Measurements from ENCODE around the gene ACE.
"Not testable (repeated sequence)": the region's sequence is repeated elsewhere in the genome, so short reads cannot be mapped to it uniquely, and the experiment has no call there.

ACE gene

DNA sequence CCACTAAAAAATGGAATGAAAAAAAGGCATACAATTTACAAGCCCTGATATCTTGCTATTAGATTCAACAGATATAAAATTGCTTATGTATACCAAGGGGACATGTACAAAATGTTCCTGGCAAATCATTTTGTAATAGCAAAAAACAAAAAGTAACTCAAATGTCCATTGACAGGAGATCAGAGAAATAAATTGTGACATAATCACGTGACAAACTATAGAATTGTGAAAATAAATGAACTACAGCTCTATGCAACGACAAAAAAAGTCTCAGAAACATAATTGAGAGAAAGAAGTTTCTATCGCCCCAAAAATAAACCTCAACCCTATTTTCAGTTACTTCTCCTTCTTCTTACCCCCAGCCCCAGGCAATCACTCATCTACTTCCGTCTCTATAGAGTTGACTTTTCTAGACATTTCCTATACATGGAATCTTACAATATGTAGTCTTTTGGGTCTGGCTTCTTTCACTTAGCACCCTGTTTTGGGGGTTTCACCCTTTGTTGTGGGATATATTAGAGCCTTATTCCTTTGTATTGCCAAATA lies 12.1 kb upstream of the ACE start:
- CTCF ChIA-PET = interaction anchor here (0.6 kb wide), 1 partner anchor 521 kb away, joined by 4 read pairs; no protein-coding TSS in a partner anchor
- POLR2A ChIA-PET (ENCODE audit: low non-redundant PET) = no interaction called here
- H3K27ac ChIP-seq = no peak overlapping the region
- no peak for DNase-seq (ENCODE audit: low spot score)
- TF ChIP-seq, protein P1, sequence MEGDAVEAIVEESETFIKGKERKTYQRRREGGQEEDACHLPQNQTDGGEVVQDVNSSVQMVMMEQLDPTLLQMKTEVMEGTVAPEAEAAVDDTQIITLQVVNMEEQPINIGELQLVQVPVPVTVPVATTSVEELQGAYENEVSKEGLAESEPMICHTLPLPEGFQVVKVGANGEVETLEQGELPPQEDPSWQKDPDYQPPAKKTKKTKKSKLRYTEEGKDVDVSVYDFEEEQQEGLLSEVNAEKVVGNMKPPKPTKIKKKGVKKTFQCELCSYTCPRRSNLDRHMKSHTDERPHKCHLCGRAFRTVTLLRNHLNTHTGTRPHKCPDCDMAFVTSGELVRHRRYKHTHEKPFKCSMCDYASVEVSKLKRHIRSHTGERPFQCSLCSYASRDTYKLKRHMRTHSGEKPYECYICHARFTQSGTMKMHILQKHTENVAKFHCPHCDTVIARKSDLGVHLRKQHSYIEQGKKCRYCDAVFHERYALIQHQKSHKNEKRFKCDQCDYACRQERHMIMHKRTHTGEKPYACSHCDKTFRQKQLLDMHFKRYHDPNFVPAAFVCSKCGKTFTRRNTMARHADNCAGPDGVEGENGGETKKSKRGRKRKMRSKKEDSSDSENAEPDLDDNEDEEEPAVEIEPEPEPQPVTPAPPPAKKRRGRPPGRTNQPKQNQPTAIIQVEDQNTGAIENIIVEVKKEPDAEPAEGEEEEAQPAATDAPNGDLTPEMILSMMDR (conservative IDR thresholded peaks at IDR 0.05; ENCODE audit: low read depth) = no peak

DNA sequence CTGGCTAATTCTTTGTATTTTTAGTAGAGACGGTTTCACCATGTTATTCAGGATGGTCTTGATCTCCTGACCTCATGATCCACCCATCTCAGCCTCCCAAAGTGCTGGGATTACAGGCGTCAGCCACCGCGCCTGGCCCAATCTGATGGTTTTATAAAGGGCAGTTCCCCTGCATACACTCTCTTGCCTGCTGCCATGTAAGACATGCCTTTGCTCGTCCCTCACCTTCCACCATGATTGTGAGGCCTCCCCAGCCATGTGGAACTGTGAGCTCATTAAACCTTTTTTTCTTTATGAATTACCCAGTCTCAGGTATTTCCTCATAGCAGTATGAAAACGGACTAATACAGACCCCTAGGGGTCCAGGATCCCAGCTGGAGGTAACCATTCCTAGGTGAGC lies 8.8 kb upstream of the ACE start:
- CTCF ChIA-PET = interaction anchor here (0.6 to 0.8 kb wide), 2 partner anchors 31 to 33 kb away, joined by 3 to 4 read pairs; no protein-coding TSS in a partner anchor
- POLR2A ChIA-PET (ENCODE audit: low non-redundant PET); H3K27ac ChIP-seq; DNase-seq (ENCODE audit: low spot score): not testable (repeated sequence)

DNA sequence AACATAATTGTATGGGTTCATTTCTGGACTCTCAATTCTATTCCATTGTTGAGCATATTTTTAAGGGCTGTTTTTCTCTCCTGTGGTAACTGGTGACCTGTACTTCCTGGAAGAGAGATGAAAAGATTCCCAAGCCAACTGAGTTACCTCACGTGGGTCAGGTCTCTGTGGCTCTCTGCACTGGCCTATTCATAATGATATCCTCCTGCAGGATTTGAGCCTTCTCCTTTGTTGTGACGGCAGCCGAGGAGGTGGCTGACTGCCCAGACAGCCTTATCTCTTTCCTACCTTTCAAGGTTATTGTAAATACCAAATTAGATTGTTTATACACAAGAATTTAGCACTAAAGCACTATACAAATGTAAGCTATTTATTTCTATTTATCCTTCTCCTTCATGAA lies 2.7 kb upstream of the ACE start:
- no peak overlapping the region for H3K27ac ChIP-seq
- TF ChIP-seq, protein P1 (conservative IDR thresholded peaks at IDR 0.05; ENCODE audit: low read depth) = no peak
- CTCF ChIA-PET = no interaction called here
- DNase-seq (ENCODE audit: low spot score) = no peak
- POLR2A ChIA-PET (ENCODE audit: low non-redundant PET) = no interaction called here

DNA sequence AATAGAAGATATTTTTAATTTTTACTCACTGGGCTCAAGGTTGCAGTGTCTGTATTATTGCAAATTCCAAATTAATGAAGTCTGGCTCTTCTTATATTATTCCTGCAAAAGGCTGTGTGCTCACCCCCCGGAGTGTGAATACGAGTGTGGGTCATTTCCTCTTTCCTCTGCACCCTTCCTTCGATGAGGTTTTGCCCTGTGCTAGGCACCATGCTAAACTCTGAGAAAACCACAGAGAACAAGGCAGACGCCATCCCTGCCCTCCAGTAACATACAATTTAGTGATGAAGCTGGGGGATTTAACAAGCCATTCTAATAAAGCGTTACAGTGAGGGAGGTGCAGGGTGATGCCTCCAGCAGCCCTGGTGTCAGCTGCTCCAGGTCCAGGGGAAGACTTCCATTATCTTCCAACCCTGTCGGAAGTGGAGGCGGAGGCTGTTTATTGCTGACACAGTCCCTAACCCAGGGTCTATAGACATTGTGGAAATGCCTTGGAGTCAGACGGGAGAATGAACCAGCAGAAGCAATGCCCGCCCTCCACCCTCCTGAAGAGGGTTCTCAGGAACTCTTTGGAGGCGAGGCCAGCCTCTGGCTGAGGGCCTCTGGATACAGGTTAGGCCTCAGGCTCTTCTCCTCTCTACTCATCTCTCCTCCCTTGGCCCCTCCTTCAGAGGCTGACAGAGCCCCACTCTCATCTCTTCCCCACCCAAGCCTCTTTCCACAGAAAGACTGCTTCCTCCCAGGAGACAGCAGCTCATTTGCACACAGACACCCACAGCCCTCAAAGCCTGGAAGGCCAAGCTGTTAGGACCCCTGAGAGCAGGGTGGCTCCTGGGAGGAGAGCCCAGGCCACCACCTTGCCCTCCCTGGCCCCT lies 2.0 kb upstream of the ACE start:
- no peak overlapping the region for H3K27ac ChIP-seq
- ChIA-PET CTCF (no interaction called here), POLR2A (ENCODE audit: low non-redundant PET) (no interaction called here)
- TF ChIP-seq, protein P1 (conservative IDR thresholded peaks at IDR 0.05; ENCODE audit: low read depth) = no peak
- no peak for DNase-seq (ENCODE audit: low spot score)

DNA sequence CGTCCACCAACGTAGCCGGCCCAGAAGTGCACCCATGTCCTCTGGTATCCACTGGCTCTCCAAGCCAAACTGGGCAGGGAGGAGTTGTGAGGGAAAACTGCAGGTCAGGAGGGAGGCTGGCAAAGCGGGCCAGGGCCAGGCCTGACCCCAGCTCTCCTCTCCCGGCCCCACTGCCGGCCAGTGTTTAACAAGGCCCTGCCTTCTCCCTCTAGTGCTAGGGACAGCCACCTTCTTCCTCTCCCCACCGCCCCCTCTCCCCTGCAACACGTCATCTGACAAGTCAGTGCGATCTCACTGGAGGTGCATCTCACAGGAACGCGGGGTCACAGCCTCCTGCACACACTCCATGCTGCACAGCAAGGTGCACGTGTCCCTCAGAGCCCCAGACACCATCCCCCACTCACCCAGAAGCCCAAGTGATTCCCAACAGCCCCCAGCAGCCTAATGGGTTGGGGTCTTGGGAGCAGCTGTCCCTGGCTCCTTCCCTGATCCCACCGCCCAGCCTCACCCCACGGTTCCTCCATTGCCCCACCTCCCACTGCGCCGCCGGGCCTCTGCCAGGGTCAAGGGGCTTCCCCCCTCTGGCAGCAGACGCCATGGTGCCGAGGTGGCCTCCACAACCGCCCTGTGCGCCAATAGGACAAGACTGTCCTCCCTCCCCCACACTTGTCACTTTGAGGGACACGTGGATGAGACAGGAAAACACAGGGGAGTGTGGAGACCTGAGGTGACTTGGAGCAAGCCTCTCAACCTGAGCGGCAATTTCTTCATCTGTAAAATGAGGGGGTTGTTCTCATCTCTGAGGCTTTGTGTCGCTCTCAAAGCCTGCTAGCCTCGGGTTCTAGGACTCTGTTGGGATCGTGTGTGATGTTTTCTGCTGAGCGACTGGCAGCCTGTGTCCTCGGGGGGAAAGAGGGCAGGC lies 1.1 kb upstream of the ACE start:
- no peak for DNase-seq (ENCODE audit: low spot score)
- POLR2A ChIA-PET (ENCODE audit: low non-redundant PET) = no interaction called here
- CTCF ChIA-PET = interaction anchor here (1.0 to 4.4 kb wide), 2 partner anchors 40 to 50 kb away, joined by 3 to 60 read pairs; no protein-coding TSS in a partner anchor
- TF ChIP-seq, protein P1 (conservative IDR thresholded peaks at IDR 0.05; ENCODE audit: low read depth) = no peak
- no peak overlapping the region for H3K27ac ChIP-seq

DNA sequence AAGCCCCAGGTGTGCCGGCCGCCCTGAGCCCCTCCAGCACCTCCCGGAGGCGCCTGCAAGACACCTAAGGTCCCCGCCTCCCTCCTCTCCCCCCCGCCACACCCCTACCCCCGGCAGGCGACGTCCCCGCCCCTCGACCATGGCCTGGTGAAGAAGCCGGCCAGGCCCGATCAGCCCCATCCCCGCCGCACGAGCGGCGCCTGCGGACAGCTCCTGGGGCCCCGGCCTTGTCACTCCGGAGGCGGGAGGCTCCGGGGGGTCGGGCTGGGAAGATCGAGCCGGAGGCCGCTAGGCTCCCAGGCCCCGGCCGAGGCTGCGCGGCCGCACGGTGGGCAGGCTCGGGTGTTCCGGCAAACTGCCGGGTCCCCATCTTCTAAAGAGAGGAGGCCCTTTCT lies 405 bp upstream of the ACE start:
- H3K27ac ChIP-seq = no peak overlapping the region
- ChIA-PET POLR2A (ENCODE audit: low non-redundant PET) (interaction anchor here (0.6 kb wide), 1 partner anchor 41 kb away, joined by 3 read pairs; no protein-coding TSS in a partner anchor), CTCF (interaction anchor here (1.0 to 4.4 kb wide), 2 partner anchors 41 to 51 kb away, joined by 3 to 60 read pairs; no protein-coding TSS in a partner anchor)
- TF ChIP-seq, protein P1 (conservative IDR thresholded peaks at IDR 0.05; ENCODE audit: low read depth) = no peak
- DNase-seq (ENCODE audit: low spot score) = no peak
